Daoy (cell line): ENCODE measurements around the gene TPST1. TPM values are rescaled to one million over a fixed set of nuclear protein-coding genes. Genes with fewer than 3 reads are reported as not detected.
"Not testable (repeated sequence)": the region's sequence is repeated elsewhere in the genome, so short reads cannot be mapped to it uniquely, and the experiment has no call there.

ENCODE experiments used
- DNase-seq: peaks from one replicate; pipeline ENCODE4 v3.0.0-alpha.2; 2015; ENCODE audit warnings: low read depth
- total RNA-seq: library from RNA; depleted of rRNA; stranded (reverse); fragments of >200 nt; shearing (Covaris generic); gene quantifications from 2 replicates; pipeline ENCODE4 v1.2.3, GENCODE V29; 2014; rRNA removed

The TPST1 gene
- 73.3 and 87.1 TPM in 2 replicates for total RNA-seq

DNA sequence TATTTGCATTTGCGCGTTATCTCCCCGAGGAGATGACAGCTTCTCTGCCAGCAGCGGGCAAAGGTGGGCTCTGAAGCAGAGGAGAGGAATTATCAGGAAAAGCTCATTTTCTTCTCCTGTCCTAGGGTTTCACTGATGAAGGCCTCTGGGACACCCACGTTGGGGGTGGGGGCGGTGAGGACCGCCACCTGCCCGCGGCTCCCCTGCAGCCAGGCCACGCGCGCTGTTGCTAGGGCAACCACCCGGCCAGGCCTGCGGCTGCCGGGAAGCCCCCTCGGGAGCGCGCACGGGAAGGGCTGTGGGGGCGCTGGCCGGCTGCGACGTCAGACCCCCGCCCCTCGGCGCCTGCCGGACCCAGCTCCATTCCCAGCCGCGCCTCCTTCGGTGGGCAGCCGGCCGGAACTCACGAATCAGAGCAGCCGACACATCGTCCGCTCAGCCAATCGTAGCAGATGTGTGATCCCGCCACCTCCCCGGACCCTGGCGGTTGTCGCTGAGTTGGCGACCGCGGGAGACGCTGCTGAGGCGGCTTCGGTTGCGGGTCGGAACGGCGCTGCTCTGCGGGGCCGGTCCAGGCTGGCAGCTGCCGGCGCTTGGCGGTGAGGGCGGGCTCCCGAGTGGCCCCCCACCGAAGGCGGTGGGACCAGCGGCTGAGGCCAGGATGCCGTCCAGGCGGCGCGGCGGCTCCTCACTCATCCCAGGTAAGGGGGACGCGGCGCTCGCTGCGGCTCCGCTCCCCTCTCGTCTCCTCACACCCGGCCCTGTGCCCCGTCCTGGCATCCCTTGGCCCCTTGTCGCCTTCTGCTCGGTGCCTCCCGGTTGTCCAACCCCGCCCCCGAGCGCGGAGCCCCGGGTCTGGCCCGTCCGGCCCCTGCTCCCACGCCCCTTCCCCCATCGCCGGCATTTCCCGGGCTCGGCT is at the start of gene TPST1:
Gene TPST1, plus strand, starts transcription at position 513 of the 919 bp plus-strand sequence. CDS start 35,092 bp downstream, outside the sequence.
- DNase-seq, result peak; percentile 98

DNA sequence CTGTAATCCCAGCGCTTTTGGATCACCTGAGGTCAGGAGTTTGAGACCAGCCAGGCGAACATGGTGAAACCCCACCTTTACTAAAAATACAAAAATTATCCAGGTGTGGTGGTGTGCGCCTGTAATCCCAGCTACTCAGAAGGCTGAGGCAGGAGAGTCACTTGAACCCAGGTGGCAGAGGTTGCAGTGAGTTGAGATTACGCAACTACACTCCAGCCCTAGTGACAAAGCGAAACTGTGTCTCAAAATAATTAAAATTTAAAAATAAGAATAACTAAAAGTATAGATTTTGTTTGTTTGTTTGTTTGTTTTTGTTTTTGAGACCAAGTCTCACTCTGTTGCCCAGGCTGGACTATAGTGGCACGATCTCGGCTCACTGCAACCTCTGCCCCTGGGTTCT is 49.1 kb upstream of the TPST1 start:
- DNase-seq, result not testable (repeated sequence)

DNA sequence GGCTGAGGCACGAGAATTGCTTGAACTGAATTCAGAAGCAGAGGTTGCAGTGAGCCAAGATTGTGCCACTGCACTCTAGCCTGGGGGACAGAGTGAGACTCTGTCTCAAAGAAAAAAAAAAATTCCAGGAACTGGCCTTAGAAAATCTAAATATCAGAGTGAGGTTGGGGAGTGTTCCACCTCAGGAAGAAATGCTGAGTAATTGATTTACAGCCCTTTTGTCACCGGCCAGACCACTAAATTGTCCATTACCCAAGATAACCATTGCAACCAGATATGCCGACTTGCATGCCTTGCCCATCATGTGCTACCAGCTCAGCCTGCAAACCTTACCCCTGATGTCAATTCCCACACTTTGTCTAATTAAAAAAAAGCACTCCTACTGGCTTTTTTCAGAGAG is 48.1 kb upstream of the TPST1 start:
- no peak for DNase-seq

DNA sequence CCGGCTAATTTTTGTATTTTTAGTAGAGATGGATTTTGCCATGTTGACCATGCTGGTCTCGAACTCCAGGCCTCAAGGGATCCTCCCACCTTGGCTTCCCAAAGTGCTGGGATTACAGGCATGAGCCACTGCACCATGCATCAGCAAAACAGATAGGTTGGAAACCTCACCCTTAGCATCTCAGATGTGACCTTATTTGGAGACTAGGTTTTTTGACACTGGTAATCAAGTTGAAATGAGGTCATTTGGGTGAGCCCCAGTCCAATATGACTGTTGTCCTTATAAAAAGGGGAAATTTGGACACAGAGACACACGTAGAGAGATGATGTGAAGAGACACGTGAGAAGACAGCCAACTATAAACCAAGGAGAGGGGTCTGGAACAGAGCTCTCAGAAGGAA is 42.5 kb upstream of the TPST1 start:
- DNase-seq, result no peak

DNA sequence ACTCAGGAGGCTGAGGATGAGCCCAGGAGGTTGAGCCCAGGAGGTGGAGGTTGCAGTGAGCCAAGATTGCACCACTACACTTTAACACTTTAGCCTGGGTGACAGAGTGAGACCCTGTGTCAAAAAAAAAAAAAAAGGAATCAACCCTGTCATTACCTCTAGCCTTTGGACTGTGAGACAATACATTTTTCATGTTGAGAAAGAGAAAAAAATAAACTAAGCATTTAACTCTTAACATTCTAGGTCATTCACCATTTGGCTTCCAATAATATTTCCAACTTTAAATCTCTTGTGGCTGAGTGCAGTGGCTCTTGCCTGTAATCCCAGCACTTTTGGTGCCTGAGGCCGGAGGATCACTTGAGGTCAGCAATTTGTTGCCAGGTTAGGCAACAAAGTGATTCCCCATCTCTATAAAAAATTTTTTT is 41.9 kb upstream of the TPST1 start:
- no peak for DNase-seq

DNA sequence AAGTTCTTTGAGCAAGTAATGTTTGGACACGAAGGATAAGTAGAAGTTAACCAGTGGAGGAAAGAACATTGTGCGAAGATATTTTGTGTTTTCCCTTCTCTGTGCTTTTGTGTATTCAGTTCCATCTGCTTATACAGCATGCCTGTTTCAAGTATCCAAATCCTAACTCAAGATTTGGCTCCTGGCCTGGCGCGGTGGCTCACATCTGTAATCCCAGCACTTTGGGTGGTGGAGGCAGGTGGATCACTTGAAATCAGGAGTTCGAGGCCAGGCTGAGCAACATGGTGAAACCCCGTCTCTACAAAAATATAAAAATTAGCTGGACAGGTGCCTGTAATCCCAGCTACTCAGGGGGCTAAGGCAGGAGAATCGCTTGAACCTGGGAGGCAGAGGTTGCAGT is 40.8 kb upstream of the TPST1 start:
- no peak for DNase-seq

DNA sequence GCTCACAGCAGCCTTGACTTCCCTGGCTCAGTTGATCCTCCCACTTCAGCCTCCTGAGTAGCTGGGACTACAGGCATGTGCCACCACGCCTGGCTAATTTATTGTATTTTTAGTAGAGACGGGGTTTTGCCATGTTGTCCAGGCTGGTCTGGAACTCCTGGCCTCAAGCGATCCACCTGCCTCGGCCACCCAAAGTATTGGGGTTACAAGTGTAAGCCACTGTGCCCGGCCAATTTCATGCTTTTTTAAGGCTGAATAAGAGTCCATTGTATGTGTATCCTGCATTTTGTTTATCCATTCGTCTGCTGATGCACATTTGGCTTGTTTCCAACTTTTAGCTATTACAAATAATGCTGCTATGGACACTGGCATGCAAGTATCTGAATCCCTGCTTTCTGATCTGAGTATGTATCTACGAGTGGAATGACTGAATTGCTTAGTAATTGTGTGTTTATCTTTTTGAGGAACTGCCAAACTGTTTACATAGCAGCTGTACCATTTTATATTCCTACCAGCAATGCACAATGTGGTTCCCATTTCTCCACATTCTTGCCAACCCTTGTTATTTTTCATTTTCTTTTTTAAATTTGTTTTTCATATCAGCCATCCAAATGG is 37.3 kb upstream of the TPST1 start:
- DNase-seq, result peak; percentile 19

DNA sequence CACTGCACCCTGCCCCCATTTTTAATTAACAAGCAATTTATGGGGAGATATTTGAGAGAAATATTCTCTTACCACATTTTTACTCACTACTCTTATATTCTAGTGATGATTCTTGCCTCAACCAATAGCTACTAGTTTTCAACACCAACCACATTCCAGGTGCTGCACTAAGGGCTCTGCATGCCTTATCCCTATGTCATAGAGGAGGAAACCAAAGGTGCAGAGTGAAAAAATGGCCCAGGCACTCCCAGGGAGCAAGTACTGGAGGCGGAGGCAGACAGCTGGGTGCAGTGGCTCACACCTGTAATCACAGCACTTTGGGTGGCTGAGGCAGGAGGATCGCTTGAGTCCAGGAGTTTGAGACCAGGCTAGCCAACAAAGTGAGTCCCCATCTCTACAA is 35.5 kb upstream of the TPST1 start:
- no peak for DNase-seq

DNA sequence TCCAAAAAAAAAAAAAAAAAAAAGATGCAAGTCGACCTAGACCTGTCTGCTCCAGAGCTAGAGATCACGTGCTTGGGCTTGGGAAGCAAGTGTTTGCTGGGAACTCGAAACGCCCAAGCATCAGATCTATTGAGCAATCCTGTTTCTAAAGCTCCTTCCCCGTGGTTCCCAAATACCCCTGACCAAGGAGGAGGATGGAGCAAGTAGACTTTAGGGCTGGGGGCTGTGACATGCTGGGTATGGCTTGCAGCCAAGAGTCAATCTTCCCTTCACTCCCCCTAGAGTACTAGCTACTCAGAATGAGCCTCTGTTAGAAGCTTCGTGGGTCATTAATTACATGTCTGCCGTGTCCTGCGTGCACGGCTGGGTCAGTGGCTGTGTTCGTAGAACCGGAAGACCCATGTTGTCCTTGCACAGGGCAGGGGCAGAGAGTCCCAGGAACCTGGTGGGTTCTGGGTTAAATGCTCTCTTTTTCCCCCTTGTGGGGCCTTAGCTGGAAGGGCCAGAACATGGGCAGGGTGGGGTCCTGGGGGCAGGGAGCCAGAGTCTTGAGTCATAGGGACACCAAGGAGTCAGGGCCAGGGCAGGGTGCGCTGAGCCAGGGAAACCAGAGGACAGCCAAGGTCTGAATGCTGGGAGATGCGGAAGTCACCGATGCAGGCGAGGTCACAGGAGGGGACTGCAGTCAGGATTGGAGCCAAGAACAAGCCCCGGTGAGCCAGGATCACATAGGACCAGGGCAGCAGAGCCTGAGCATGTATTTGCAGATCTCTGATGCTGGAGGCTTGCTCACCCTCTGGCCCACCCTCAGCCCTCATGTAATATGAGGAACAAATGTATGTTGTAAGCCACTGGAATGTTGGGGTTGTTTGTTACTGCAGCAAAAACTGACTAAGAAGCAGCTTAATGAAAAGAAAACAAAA is 34.6 kb upstream of the TPST1 start:
- DNase-seq, result peak; percentile 33

DNA sequence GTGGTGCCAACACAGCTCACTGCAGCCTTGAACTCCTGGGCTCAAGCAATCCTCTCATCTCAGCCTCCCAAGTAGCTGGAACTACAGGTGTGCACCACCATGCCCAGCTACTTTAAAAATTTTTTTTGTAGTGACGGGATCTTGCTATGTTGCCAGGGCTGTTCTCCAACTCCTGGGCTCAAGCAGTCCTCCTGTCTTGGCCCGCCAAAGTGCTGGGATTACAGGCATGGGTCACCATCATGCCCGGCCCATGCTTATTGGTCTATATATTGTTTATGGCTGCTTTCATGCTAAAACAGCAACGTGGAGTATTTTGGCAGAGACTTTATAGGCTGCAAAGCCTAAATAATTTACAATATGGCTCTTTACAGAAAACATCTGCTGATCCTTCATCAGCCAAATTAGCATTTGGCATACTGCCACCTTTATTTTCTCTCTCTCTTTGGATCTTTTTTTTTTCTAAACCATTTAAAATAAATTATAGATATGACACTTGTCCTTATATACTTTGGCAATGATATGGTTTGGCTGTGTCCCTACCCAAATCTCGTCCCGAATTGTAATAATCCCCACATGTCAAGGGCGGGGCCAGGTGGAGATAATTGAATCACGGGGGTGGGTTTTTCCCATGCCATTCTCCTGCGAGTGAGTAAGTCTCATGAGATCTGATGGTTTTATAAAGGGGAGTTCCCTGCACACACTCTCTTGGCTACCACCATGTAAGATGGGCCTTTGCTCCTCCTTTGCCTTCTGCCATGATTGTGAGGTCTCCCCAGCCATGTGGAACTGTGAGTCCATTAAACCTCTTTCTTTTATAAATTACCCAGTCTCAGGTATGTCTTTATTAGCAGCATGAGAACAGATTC is 32.4 kb upstream of the TPST1 start:
- not testable (repeated sequence) for DNase-seq

DNA sequence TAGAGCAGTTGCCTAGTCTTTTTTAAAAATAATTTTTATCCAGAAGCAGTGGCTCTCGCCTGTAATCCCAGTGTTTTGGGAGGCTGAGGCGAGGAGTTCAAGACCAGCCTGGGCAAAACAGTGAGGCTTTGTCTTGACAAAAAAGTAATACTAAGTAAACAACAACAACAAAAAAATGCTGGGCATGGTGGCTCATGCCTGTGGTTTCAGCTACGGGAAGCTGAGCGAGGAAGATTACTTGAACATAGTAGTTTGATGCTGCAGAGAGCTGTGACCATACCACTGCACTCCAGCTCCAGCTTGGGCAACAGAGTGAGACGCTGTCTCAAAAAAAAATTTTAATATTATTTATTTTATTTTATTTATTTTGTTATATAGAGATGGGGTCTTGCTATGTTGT is 31.3 kb upstream of the TPST1 start:
- DNase-seq, result no peak

DNA sequence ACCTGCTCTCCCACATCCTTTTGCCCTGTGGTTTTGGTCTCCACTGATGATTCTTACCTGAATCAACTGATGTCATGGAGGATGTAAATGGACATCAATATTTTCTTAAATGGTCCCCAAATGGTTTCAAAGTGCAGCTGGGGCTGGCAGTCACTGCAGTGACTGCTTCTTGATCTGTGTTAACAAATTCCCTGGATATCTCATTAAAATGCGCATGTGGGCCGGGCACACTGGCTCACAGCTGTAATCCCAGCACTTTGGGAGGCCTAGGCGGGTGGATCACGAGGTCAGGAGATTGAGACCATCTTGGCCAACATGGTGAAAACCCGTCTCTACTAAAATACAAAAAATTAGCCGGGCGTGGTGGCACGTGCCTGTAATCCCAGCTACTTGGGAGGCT is 30.1 kb upstream of the TPST1 start:
- DNase-seq, result not testable (repeated sequence)

DNA sequence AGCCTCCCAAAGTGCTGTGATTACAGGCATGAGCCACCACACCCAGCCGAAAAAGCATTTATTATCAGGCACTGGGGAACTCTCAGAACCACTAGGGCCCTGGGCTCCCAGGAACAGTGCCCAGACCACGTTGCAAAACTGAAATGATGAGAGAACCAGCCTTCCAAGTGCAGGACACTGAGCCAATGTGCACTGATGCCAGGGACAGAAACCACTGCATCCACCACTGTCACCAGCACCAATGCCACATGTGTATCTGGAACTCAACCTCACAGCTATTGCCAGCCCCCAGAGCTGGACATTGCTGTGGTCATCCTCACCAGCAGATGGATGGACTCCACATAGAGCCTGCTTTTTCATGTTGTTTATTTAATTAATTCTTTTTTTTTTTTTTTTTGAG is 28.2 kb upstream of the TPST1 start:
- DNase-seq, result no peak

DNA sequence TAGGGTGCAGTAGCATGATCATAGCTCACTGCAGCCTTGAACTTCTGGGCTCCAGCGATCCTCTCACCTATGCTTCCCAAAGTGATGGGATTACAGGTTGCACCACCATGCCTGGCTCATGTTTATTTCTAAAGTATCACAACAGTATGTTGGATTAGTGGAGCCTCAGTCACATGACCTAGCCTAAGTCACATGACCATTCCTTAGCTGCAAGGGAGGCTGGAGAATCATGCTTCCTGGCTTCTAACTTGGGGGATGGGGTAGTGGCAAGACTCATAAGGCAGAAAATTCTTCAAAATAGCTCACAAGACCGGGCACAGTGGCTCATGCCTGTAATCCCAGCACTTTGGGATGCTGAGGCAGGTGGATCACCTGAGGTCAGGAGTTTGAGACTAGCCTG is 26.9 kb upstream of the TPST1 start:
- DNase-seq, result no peak

DNA sequence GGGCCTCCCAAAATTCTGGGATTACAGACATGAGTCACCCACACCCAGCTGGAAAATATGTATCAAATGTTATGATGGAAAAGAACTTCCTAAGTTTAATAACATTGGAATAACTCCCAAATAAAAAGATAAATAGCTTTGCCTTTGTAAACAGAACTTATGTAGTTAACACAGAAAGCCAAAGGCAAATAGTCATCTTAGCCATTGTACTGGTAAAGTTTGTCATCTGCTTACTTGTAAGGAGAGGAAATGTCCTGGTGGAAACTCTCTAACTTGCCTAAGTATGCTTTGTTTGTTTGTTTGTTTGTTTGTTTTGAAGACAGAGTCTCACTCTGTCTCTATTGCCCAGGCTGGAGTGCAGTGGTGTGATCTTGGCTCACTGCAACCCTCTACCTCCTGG is 23.8 kb upstream of the TPST1 start:
- DNase-seq, result no peak

DNA sequence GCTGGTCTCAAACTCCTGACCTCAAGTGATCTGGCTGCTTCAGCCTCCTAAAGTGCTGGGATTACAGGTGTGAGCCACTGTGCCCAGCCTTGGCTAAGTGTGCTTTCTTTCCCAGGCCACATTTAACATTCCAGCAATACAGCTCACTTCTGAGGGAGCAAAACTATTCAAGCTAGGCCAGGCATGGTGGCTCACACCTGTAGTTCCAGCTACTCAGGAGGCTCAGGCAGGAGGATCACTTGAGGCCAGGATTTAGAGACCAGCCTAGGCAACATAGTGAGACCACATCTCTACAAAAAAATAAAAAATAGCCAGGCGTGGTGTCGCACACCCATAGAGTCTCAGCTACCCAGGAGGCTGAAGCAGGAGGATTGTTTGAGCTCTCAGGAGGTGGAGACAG is 23.3 kb upstream of the TPST1 start:
- no peak for DNase-seq

DNA sequence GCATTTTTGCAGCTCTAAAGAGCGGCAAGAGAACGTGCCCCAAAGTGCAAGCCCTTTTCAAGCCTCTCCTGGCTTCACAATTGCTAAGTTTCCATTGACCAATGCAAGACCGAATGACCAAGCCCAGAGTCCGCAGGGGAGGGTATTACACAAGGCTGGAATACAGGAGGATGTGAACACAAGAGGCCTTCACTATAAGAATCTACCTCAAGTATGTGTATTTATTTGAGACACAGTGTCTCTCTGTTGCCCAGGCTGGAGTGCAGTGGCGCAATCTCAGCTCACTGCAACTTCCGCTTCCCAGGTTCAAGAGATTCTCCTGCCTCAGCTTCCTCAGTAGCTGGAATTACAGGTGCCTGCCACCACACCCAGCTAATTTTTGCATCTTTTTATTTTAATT is 22.2 kb upstream of the TPST1 start:
- no peak for DNase-seq

DNA sequence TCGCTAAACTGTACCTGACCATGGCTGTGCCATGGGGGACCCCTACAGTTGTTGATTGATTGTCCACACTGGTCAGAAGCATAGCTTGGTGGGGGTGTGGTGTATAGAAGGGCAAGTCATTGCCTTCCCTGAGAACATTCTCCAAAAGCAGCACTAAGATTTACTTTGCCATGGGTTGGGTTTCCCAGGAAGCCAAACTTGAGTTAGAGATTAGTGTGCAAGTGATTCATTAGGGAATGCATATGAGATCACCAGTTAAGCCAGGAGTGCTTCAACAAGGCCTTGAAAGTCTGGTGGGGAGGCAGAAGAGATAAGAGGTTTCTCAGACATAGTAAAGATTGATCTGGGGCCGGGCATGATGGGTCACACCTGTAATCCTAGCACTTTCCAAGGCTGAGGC is 21.4 kb upstream of the TPST1 start:
- peak; percentile 94 for DNase-seq

DNA sequence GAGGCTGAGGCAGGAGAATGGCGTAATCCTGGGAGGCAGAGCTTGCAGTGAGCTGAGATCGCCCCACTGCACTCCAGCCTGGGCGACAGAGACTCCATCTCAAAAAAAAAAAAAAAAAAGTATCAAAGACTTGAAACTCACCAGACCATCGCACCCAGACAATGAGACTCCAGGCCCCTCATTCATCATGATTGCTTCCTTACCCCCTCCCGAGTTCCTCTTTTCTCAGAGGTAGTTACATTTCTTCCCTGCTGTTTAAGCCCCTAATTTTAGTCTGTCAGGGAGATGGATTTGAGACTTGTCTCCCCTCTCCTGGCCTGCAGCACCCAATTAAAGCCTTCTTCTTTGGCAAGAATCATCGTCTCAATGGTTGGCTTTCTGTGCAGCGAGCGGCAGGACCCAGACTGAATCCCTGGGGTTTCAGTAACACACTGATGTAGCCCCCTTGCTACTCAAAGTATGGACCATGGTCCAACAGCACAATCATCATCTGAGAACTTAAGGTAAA is 19.4 kb upstream of the TPST1 start:
- no peak for DNase-seq

DNA sequence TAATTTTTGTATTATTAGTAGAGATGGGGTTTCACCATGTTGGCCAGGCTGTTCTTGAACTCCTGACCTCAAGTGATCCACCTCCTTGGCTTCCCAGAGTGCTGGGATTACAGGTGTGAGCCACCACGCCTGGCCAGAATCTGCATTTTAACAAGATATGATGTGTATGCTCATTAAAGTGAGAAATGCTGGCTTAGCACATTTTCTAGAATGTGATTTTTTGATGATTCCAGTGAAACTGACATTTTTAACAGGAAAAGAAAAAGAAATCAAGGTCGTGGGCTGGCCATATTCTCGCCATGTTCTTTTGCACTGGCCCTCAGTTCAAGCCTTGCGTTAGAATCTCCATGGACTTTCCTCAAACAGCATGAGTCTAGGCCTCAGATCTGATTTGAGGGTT is 18.1 kb upstream of the TPST1 start:
- DNase-seq, result no peak

DNA sequence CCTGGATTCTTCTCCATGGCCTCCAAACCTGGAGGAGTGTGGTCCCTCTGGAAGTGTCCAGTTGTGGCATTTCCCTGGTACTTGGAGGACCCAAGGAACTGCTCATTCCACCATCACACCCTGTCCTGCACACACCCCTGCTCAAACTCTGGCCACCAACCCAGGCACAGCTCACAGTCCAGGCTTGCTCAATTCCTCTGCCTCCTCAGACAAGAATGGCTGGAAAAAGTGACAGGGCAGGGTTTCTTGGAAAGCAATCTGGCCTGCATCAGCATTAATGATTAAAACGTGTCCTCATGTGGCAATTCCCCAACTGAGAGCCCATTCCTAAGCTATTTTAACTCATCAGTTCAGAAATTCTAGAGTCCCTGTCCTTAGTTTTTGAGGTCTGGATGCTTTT is 17.2 kb upstream of the TPST1 start:
- DNase-seq, result no peak
